HFFc6 (cell line): ENCODE results near the gene NOC4L. TPM values are rescaled to one million over a fixed set of nuclear protein-coding genes. Genes with fewer than 3 reads are reported as not detected.

Source experiments
- DNase-seq: peaks from one replicate; pipeline ENCODE4 v3.0.0-alpha.2; 2018
- H3K27ac Mint-ChIP-seq: 2 replicates; pipeline ENCODE4 v1.8.0; 2020; ENCODE audit warnings: mild to moderate bottlenecking, mixed read lengths
- H3K27me3 Mint-ChIP-seq: 2 replicates; pipeline ENCODE4 v1.8.0; 2021; ENCODE audit warnings: mild to moderate bottlenecking, moderate library complexity, mixed read lengths; ENCODE audit not compliant: insufficient read depth
- H3K36me3 Mint-ChIP-seq: 2 replicates; pipeline ENCODE4 v1.8.0; 2021; ENCODE audit warnings: low read depth, mixed read lengths
- H3K4me1 Mint-ChIP-seq: 2 replicates; pipeline ENCODE4 v1.8.0; 2020; ENCODE audit warnings: low read depth, mixed read lengths
- H3K4me3 Mint-ChIP-seq: 2 replicates; pipeline ENCODE4 v1.8.0; 2020; ENCODE audit warnings: mild to moderate bottlenecking, moderate library complexity, mixed read lengths
- H3K9me3 Mint-ChIP-seq: 2 replicates; pipeline ENCODE4 v1.8.0; 2020; ENCODE audit warnings: mild to moderate bottlenecking, mixed read lengths
- CTCF ChIP-seq: fragments of 200-600 bp; sonication (generic); IDR thresholded peaks from 2 replicates; pipeline ENCODE4 v1.5.0; 2021; ENCODE audit warnings: antibody characterized with exemption, mild to moderate bottlenecking
- total RNA-seq, 6 experiments: library from RNA; stranded (reverse); fragmentation: NEBNext Ultra II Directional; extraction: Animal tissue kit (Norgen Biotek cat#: 25700); gene quantifications; 2 replicates in 1 of 6; 3 replicates in 5 of 6; pipeline ENCODE4 v1.2.3, GENCODE V29; 2021

NOC4L gene
- total RNA-seq, 6 experiments from 2014 or later, result 25.8 to 33.5 (median 31.3) TPM

DNA sequence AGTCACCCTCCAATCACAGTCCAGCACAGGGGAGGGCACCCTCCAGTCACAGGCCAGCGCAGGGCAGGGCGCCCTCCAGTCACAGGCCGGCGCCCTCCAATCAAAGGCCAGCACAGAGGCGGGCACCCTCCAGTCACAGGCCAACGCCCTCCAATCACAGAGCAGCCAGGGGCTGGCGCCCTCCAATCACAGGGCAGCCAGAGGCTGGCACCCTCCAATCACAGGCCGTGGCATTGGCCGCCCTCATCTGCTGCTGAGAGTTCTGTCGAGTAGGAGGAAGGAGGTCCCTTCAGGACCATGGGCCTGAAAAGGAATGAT, 26.7 kb upstream of the NOC4L start:
- peaks cover 13% of the 10 kb centered on the region for H3K36me3 Mint-ChIP-seq
- no peaks in the 10 kb centered on the region for H3K9me3 Mint-ChIP-seq
- no peak overlapping the region for H3K4me3 Mint-ChIP-seq
- no peaks in the 10 kb centered on the region for H3K4me1 Mint-ChIP-seq
- no peaks in the 10 kb centered on the region for H3K27me3 Mint-ChIP-seq
- DNase-seq, result no peak
- no peak for TF ChIP-seq CTCF
- H3K27ac Mint-ChIP-seq, result no peak overlapping the region

DNA sequence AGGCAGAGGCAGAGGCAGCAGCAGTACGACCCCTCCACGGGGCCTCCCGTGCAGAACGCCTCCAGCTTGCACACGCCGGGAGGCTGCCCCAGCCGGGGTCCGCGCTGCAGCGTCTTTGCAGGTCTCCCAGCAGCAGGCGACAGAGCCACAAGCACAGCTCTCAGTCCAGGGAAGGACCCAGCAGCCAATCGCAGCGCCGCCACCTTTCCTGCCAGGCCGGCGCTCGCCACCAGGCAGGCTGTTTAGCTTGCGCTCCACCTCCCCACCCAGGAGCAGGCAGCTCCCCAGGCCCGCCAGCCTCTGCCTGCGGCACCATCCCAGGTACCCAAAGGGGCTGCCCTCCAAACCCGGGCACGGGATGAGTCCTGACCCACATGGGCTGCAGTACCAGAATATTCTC, 25.4 kb upstream of the NOC4L start:
- Mint-ChIP-seq H3K27me3 (no peaks in the 10 kb centered on the region), H3K4me3 (no peak overlapping the region), H3K27ac (no peak overlapping the region), H3K4me1 (no peaks in the 10 kb centered on the region), H3K9me3 (no peaks in the 10 kb centered on the region), H3K36me3 (peaks cover 10% of the 10 kb centered on the region)
- DNase-seq, result no peak
- TF ChIP-seq CTCF, result no peak

GRCh38 chr12:132121283-132121682, 23.0 kb upstream of the NOC4L start:
- H3K36me3 Mint-ChIP-seq, result peaks cover 24% of the 10 kb centered on the region
- no peak overlapping the region for H3K27ac Mint-ChIP-seq
- no peak for TF ChIP-seq CTCF
- no peak overlapping the region for H3K4me3 Mint-ChIP-seq
- DNase-seq, result no peak
- H3K4me1 Mint-ChIP-seq, result no peaks in the 10 kb centered on the region
- H3K9me3 Mint-ChIP-seq, result no peaks in the 10 kb centered on the region
- H3K27me3 Mint-ChIP-seq, result no peaks in the 10 kb centered on the region

DNA sequence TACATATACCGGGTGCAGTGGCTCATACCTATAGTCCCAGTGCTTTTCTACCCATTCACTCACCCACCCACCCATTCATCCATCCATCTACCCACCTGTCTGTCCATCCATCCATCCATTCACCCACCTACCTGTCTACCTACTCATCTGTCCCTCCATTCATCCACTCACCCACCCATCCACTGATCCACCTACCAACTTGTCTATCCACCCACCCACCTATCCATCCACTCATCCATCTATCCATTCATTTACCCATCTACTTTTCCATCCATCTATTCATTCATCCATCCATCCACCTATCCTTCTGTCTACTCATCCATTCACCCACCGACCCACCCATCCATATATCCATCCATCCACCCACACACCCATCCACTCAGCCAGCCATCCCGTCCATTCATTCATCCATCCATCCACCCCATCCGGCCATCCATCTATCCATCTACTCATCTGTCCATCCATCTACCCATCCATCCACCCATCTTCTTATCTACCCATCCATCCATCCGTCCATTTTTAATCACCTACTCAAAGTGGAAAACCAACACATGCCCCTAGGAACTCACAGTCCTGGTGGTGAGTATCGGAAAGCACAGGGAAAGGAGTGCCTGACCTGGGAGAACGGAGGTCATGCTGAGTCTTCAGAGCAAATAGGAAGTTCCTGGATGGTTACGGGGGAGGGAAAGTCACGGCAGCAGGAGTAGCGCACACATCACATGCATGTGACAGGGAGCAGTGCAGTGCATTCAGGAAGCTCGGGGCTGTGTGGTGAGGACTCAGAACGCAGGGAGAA, 20.1 kb upstream of the NOC4L start:
- H3K4me1 Mint-ChIP-seq, result no peaks in the 10 kb centered on the region
- no peak for DNase-seq
- TF ChIP-seq CTCF, result no peak
- H3K27ac Mint-ChIP-seq, result no peak overlapping the region
- no peaks in the 10 kb centered on the region for H3K9me3 Mint-ChIP-seq
- H3K36me3 Mint-ChIP-seq, result peaks cover 44% of the 10 kb centered on the region
- no peak overlapping the region for H3K4me3 Mint-ChIP-seq
- H3K27me3 Mint-ChIP-seq, result no peaks in the 10 kb centered on the region; the same call in none of the 2 replicates

GRCh38 chr12:132124766-132125425, 19.4 kb upstream of the NOC4L start:
- Mint-ChIP-seq H3K4me3 (no peak overlapping the region), H3K27me3 (no peaks in the 10 kb centered on the region; the same call in none of the 2 replicates), H3K27ac (no peak overlapping the region), H3K9me3 (no peaks in the 10 kb centered on the region), H3K36me3 (peaks cover 48% of the 10 kb centered on the region), H3K4me1 (no peaks in the 10 kb centered on the region)
- DNase-seq, result no peak
- no peak for TF ChIP-seq CTCF
